ENCODE measurements around the gene SLC6A16. TPM values are rescaled to one million over a fixed set of nuclear protein-coding genes. Genes with fewer than 3 reads are reported as not detected.

SLC6A16 gene
- total RNA-seq, 1 experiment from 2014 or later: 3.7 TPM

GRCh38 chr19:49356382-49356781 is 31.4 kb upstream of the SLC6A16 start:
- Histone ChIP-seq H3K27me3 (replicated peaks; ENCODE audit: insufficient read depth, low read depth, low read length, poor library complexity) (no peaks in the 10 kb centered on the region), H3K36me3 (ENCODE audit: insufficient read depth, low read length, poor library complexity, severe bottlenecking) (peaks cover 61% of the 10 kb centered on the region), H3K4me1 (ENCODE audit: insufficient read depth, low read length, poor library complexity, severe bottlenecking) (peaks cover 16% of the 10 kb centered on the region), H3K9me3 (ENCODE audit: low read depth, low read length, poor library complexity, severe bottlenecking) (no peaks in the 10 kb centered on the region), H3K27ac (ENCODE audit: low read depth, low read length, poor library complexity, severe bottlenecking) (peak overlapping the region; percentile 40), H3K4me3 (ENCODE audit: low read depth, low read length, poor library complexity, severe bottlenecking) (no peak overlapping the region)
- TF ChIP-seq, protein P1, sequence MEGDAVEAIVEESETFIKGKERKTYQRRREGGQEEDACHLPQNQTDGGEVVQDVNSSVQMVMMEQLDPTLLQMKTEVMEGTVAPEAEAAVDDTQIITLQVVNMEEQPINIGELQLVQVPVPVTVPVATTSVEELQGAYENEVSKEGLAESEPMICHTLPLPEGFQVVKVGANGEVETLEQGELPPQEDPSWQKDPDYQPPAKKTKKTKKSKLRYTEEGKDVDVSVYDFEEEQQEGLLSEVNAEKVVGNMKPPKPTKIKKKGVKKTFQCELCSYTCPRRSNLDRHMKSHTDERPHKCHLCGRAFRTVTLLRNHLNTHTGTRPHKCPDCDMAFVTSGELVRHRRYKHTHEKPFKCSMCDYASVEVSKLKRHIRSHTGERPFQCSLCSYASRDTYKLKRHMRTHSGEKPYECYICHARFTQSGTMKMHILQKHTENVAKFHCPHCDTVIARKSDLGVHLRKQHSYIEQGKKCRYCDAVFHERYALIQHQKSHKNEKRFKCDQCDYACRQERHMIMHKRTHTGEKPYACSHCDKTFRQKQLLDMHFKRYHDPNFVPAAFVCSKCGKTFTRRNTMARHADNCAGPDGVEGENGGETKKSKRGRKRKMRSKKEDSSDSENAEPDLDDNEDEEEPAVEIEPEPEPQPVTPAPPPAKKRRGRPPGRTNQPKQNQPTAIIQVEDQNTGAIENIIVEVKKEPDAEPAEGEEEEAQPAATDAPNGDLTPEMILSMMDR (conservative IDR thresholded peaks at IDR 0.05; ENCODE audit: low read depth, low read length): no peak
- no peak for TF ChIP-seq EZH2 (IDR thresholded peaks at IDR 0.05; ENCODE audit: borderline replicate concordance, low read depth, low read length, poor library complexity, severe bottlenecking)
- BruUV-seq (replicated peaks): no TSS peak
- POLR2A ChIA-PET (ENCODE audit: low non-redundant PET): no interaction called here
- CTCF ChIA-PET: no interaction called here
- DNase-seq (ENCODE audit: low spot score): no peak
- intact Hi-C loops (cut with micrococcal nuclease; ENCODE audit: unreplicated experiment): no loop called here

DNA sequence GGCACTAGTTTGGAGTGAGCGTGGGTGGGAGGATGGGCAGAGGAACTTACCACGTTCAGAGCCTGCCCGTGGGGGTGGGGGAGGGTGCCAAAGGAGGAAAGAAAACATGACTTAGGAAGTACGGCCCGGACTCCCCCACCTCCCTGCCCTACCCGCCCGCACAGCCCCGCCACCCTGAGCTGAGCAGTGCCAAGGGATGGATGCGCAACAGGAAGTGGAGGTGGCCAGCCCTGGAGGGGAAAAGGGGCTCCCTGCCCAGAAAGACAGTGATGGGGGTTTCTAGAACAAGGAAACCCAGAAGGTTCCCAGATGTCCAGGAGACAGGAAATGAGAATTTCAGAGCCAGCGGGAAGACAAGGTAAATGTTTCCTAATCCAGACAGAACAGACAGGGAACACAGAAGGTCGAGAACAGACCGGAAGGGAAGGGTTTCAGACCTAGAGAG is 30.9 kb upstream of the SLC6A16 start:
- Histone ChIP-seq H3K9me3 (ENCODE audit: low read depth, low read length, poor library complexity, severe bottlenecking) (no peaks in the 10 kb centered on the region), H3K4me3 (ENCODE audit: low read depth, low read length, poor library complexity, severe bottlenecking) (no peak overlapping the region), H3K27ac (ENCODE audit: low read depth, low read length, poor library complexity, severe bottlenecking) (peak overlapping the region; percentile 40), H3K27me3 (replicated peaks; ENCODE audit: insufficient read depth, low read depth, low read length, poor library complexity) (no peaks in the 10 kb centered on the region), H3K36me3 (ENCODE audit: insufficient read depth, low read length, poor library complexity, severe bottlenecking) (peaks cover 65% of the 10 kb centered on the region), H3K4me1 (ENCODE audit: insufficient read depth, low read length, poor library complexity, severe bottlenecking) (peaks cover 16% of the 10 kb centered on the region)
- no peak for TF ChIP-seq EZH2 (IDR thresholded peaks at IDR 0.05; ENCODE audit: borderline replicate concordance, low read depth, low read length, poor library complexity, severe bottlenecking)
- TF ChIP-seq, protein P1 (conservative IDR thresholded peaks at IDR 0.05; ENCODE audit: low read depth, low read length): no peak
- peak; percentile 24 for DNase-seq (ENCODE audit: low spot score)
- BruUV-seq (replicated peaks): no TSS peak
- ChIA-PET POLR2A (ENCODE audit: low non-redundant PET) (no interaction called here), CTCF (no interaction called here)
- intact Hi-C loops (cut with micrococcal nuclease; ENCODE audit: unreplicated experiment): no loop called here

- TF ChIP-seq EZH2 (IDR thresholded peaks at IDR 0.05; ENCODE audit: borderline replicate concordance, low read depth, low read length, poor library complexity, severe bottlenecking): no peak
- TF ChIP-seq, protein P1 (conservative IDR thresholded peaks at IDR 0.05; ENCODE audit: low read depth, low read length): no peak
- Histone ChIP-seq H3K4me3 (ENCODE audit: low read depth, low read length, poor library complexity, severe bottlenecking) (no peak overlapping the region), H3K27ac (ENCODE audit: low read depth, low read length, poor library complexity, severe bottlenecking) (no peak overlapping the region), H3K27me3 (replicated peaks; ENCODE audit: insufficient read depth, low read depth, low read length, poor library complexity) (no peaks in the 10 kb centered on the region), H3K36me3 (ENCODE audit: insufficient read depth, low read length, poor library complexity, severe bottlenecking) (peaks cover 83% of the 10 kb centered on the region), H3K4me1 (ENCODE audit: insufficient read depth, low read length, poor library complexity, severe bottlenecking) (no peaks in the 10 kb centered on the region), H3K9me3 (ENCODE audit: low read depth, low read length, poor library complexity, severe bottlenecking) (no peaks in the 10 kb centered on the region)
- intact Hi-C loops (cut with micrococcal nuclease; ENCODE audit: unreplicated experiment): no loop called here
- BruUV-seq (replicated peaks): no TSS peak
- no peak for DNase-seq (ENCODE audit: low spot score)
- ChIA-PET CTCF (no interaction called here), POLR2A (ENCODE audit: low non-redundant PET) (no interaction called here)
Observed at GRCh38 chr19:49349567-49349966, 24.6 kb upstream of the SLC6A16 start.
